ENCODE results near the gene TXNRD1.

TXNRD1 gene

DNA sequence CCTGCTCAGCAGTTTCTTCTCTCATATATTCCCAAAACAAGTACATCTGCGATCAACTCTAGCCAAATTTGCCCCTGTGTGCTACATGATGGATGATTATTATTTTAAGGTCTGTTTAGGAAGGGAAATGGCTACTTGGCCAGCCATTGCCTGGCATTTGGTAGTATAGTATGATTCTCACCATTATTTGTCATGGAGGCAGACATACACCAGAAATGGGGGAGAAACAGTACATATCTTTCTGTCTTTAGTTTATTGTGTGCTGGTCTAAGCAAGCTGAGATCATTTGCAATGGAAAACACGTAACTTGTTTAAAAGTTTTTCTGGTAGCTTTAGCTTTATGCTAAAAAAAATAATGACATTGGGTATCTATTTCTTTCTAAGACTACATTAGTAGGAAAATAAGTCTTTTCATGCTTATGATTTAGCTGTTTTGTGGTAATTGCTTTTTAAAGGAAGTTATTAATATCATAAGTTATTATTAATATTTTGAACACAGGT is 133.5 kb downstream of the TXNRD1 start:
- Histone ChIP-seq H3K4me1 (ENCODE audit: control insufficient read depth in 2 of 2, insufficient read depth in 1 of 2, low read depth in 1 of 2, low read length in 2 of 2) (no peaks in the 10 kb centered on the region), H3K4me3 (ENCODE audit: low read length in 2 of 2) (no peak overlapping the region), H3K14ac (ENCODE audit: low read length) (no peak overlapping the region), H3K36me3 (replicated peaks in 1 of 2; ENCODE audit: control insufficient read depth in 2 of 2, insufficient read depth in 2 of 2, low read length in 2 of 2) (peaks cover 20 to 89% of the 10 kb centered on the region in 2 donors), H3K79me1 (ENCODE audit: low read depth, low read length) (no peaks in the 10 kb centered on the region), H2BK15ac (ENCODE audit: low read length) (no peak overlapping the region), H3K23ac (ENCODE audit: low read depth, low read length, poor library complexity) (no peak overlapping the region), H2AK5ac (ENCODE audit: low read depth, low read length) (no peak overlapping the region), H3K4ac (ENCODE audit: low read length) (no peak overlapping the region), H4K8ac (ENCODE audit: low read depth, low read length) (no peak overlapping the region), H3K4me2 (ENCODE audit: insufficient read depth, low read length, poor library complexity, severe bottlenecking) (no peak overlapping the region), H2BK12ac (ENCODE audit: low read length) (no peak overlapping the region), H2BK120ac (ENCODE audit: low read depth, low read length) (no peak overlapping the region), H3K27ac (replicated peaks; ENCODE audit: low read length) (no peak overlapping the region), H3K18ac (ENCODE audit: low read length) (no peak overlapping the region), H3K9me3 (replicated peaks in 1 of 2; ENCODE audit: control insufficient read depth in 2 of 2, insufficient read depth in 1 of 2, low read depth in 1 of 2, low read length in 2 of 2) (no peaks in the 10 kb centered on the region), H4K91ac (ENCODE audit: low read depth, low read length, poor library complexity) (no peak overlapping the region), H3K9ac (ENCODE audit: low read depth, low read length, poor library complexity) (no peak overlapping the region), H3K27me3 (ENCODE audit: control insufficient read depth in 3 of 3, insufficient read depth in 3 of 3, low read depth in 1 of 3, low read length in 3 of 3) (no peaks in the 10 kb centered on the region), H2BK5ac (ENCODE audit: low read length) (no peak overlapping the region), H2AFZ (ENCODE audit: low read length) (no peak overlapping the region)
- WGBS, 2 donors (ENCODE audit: extremely low coverage in 2 of 2, insufficient read length in 2 of 2, insufficient replicate concordance in 1 of 2), result no CpG with 5 or more reads among the region's 2 CpGs
- DNase-seq (ENCODE audit: low spot score), result no peak

DNA sequence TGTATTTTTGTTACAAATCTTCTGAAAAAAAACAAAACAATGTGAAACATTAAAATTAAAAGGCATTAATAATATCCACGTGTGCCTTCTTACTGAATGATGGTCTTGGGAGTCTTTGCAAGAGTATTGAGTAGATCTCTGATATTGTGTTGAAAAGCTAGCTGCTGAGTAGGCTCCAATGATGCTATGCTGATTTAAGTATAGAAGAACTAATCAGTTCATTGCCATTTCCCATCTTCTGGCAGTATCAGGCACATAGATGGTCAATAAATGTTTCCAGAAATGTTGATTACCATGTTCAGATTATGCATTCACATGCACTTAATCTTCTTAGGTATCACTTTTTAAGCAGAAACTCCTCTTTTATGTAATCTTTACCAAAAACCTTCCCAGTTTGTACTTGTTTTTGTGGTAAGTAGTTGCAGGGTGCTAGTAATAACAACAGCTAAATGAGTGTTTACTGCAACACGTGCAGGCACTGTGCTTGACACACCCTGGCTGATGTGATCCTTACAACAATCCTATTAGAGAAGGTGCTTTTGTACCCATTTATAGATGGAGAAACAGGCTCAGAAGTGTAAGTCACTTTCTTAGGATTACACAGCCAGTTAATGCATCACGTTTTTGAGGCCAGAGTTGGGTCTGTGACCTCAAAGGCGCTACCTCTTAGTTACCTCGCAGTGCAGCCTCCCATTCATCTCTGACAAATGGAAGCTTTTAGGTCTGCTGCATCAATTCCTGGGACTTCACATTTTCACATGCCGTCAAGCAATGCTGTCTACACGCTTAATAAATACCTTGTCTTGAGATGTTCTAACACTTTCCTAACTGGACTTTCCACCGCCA is 134.9 kb downstream of the TXNRD1 start:
- no peak overlapping the region for H3K4ac ChIP-seq (ENCODE audit: low read length)
- DNase-seq (ENCODE audit: low spot score), result no peak

DNA sequence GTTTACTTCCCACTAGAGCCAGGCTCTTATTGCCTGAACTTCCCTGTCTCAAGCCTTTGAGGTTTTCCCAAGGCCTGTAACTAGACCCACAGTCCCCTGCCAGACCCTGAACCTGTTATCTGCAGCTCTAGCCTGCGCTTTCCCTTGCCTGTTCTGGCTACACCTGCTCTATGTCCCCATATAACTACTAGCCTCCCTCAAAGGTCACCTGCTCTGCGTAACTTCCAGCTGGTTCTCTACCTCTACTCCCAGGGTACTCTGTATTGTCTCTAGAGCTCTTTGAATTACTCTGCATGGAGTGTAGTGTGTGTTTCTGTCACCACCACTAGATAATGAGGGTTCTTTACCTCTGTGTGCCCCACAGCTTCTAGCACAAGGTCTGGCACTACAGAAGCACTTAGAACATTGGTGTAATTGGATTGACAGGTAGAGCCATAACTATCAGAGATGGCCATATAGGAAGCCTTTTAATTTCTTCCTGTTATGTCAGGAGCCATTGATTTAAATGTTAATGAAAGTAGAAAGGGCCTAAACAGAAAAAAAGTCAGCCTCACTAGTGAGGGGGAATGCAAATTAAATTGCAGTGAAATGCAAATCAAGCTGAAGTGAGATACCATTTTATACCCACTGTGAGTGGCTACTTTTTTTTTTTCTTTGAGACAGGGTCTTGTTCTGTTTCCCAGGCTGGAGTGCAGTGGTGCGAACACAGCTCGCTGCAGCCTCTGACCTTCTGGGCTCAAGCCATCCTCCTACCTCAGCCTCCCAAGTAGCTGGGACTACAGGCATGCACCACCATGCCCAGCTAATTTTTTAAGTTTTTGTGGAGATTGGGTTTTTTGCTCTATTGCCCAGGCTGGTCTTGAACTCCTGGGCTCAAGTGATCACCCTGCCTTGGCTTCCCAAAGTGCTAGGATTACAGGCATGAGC is 135.7 kb downstream of the TXNRD1 start:
- Histone ChIP-seq H3K27ac (replicated peaks; ENCODE audit: low read length) (no peak overlapping the region), H2BK120ac (ENCODE audit: low read depth, low read length) (no peak overlapping the region), H4K91ac (ENCODE audit: low read depth, low read length, poor library complexity) (no peak overlapping the region), H3K18ac (ENCODE audit: low read length) (no peak overlapping the region), H3K23ac (ENCODE audit: low read depth, low read length, poor library complexity) (no peak overlapping the region), H3K4me1 (ENCODE audit: control insufficient read depth in 2 of 2, insufficient read depth in 1 of 2, low read depth in 1 of 2, low read length in 2 of 2) (no peaks in the 10 kb centered on the region), H3K14ac (ENCODE audit: low read length) (no peak overlapping the region), H4K8ac (ENCODE audit: low read depth, low read length) (no peak overlapping the region), H3K4me2 (ENCODE audit: insufficient read depth, low read length, poor library complexity, severe bottlenecking) (no peak overlapping the region), H3K79me1 (ENCODE audit: low read depth, low read length) (no peaks in the 10 kb centered on the region), H3K4ac (ENCODE audit: low read length) (no peak overlapping the region), H3K9ac (ENCODE audit: low read depth, low read length, poor library complexity) (no peak overlapping the region), H2BK15ac (ENCODE audit: low read length) (no peak overlapping the region), H2BK5ac (ENCODE audit: low read length) (no peak overlapping the region), H3K4me3 (ENCODE audit: low read length in 2 of 2) (no peak overlapping the region), H2AFZ (ENCODE audit: low read length) (no peak overlapping the region), H2BK12ac (ENCODE audit: low read length) (no peak overlapping the region), H3K36me3 (replicated peaks in 1 of 2; ENCODE audit: control insufficient read depth in 2 of 2, insufficient read depth in 2 of 2, low read length in 2 of 2) (peaks cover 22 to 76% of the 10 kb centered on the region in 2 donors), H2AK5ac (ENCODE audit: low read depth, low read length) (no peak overlapping the region), H3K27me3 (ENCODE audit: control insufficient read depth in 3 of 3, insufficient read depth in 3 of 3, low read depth in 1 of 3, low read length in 3 of 3) (no peaks in the 10 kb centered on the region), H3K9me3 (replicated peaks in 1 of 2; ENCODE audit: control insufficient read depth in 2 of 2, insufficient read depth in 1 of 2, low read depth in 1 of 2, low read length in 2 of 2) (no peaks in the 10 kb centered on the region)
- WGBS, 2 donors (ENCODE audit: extremely low coverage in 2 of 2, insufficient read length in 2 of 2, insufficient replicate concordance in 1 of 2), result no CpG with 5 or more reads among the region's 4 CpGs
- DNase-seq (ENCODE audit: low spot score), result no peak

More for the DNA sequence above, 134.9 kb downstream of the TXNRD1 start:
- H3K27me3 ChIP-seq (ENCODE audit: control insufficient read depth in 3 of 3, insufficient read depth in 3 of 3, low read depth in 1 of 3, low read length in 3 of 3), result no peaks in the 10 kb centered on the region
- H3K18ac ChIP-seq (ENCODE audit: low read length), result no peak overlapping the region
- no peaks in the 10 kb centered on the region for H3K9me3 ChIP-seq (replicated peaks in 1 of 2; ENCODE audit: control insufficient read depth in 2 of 2, insufficient read depth in 1 of 2, low read depth in 1 of 2, low read length in 2 of 2)
- H3K27ac ChIP-seq (replicated peaks; ENCODE audit: low read length), result no peak overlapping the region
- no peaks in the 10 kb centered on the region for H3K79me1 ChIP-seq (ENCODE audit: low read depth, low read length)
- WGBS, 2 donors (ENCODE audit: extremely low coverage in 2 of 2, insufficient read length in 2 of 2, insufficient replicate concordance in 1 of 2), result no CpG with 5 or more reads among the region's 8 CpGs
- no peak overlapping the region for H4K8ac ChIP-seq (ENCODE audit: low read depth, low read length)
- no peak overlapping the region for H2BK15ac ChIP-seq (ENCODE audit: low read length)
- no peak overlapping the region for H2BK120ac ChIP-seq (ENCODE audit: low read depth, low read length)
- H3K4me1 ChIP-seq (ENCODE audit: control insufficient read depth in 2 of 2, insufficient read depth in 1 of 2, low read depth in 1 of 2, low read length in 2 of 2), result no peaks in the 10 kb centered on the region
- H2BK12ac ChIP-seq (ENCODE audit: low read length), result no peak overlapping the region
- H3K4me3 ChIP-seq (ENCODE audit: low read length in 2 of 2), result no peak overlapping the region
- peaks cover 22 to 85% of the 10 kb centered on the region in 2 donors for H3K36me3 ChIP-seq (replicated peaks in 1 of 2; ENCODE audit: control insufficient read depth in 2 of 2, insufficient read depth in 2 of 2, low read length in 2 of 2)
- no peak overlapping the region for H2AFZ ChIP-seq (ENCODE audit: low read length)
- no peak overlapping the region for H4K91ac ChIP-seq (ENCODE audit: low read depth, low read length, poor library complexity)
- no peak overlapping the region for H3K4me2 ChIP-seq (ENCODE audit: insufficient read depth, low read length, poor library complexity, severe bottlenecking)
- no peak overlapping the region for H3K23ac ChIP-seq (ENCODE audit: low read depth, low read length, poor library complexity)
- H3K9ac ChIP-seq (ENCODE audit: low read depth, low read length, poor library complexity), result no peak overlapping the region
- no peak overlapping the region for H2AK5ac ChIP-seq (ENCODE audit: low read depth, low read length)
- no peak overlapping the region for H3K14ac ChIP-seq (ENCODE audit: low read length)
- no peak overlapping the region for H2BK5ac ChIP-seq (ENCODE audit: low read length)

All from neuronal stem cell (in vitro differentiated cells).